ENCODE measurements around the gene DCX.

The DCX gene

DNA sequence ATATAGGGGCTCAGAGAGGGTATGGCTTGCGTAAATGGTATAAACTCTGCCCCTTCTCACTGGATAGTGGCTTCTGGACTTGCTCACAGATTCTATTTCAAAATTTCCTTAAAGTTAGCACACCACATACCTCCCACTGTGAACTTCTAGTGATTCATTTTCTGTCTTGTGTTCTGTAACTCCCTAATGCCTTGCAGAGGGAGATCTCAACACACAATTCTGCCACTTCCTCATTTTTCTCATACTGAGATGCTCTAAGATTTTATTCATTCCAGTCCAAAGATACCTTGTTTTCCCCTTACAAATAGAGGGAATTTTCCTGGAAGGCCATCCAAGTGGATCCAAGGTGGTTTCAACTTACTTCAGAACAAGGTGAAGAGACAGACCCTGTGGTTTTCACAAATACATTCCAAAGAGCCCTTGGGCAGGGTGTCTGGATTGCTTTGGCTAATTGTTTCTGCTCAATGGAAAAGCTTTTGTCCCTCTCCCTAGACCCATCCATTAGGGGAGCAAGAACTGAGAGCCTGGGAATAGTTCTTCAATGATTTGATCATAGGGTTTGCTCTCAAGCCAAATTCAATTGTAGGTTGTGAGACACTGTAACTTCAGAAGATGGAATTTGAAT is 89.6 kb downstream of the DCX start:
- no peak for FAIRE-seq
- TF ChIP-seq, protein P1, sequence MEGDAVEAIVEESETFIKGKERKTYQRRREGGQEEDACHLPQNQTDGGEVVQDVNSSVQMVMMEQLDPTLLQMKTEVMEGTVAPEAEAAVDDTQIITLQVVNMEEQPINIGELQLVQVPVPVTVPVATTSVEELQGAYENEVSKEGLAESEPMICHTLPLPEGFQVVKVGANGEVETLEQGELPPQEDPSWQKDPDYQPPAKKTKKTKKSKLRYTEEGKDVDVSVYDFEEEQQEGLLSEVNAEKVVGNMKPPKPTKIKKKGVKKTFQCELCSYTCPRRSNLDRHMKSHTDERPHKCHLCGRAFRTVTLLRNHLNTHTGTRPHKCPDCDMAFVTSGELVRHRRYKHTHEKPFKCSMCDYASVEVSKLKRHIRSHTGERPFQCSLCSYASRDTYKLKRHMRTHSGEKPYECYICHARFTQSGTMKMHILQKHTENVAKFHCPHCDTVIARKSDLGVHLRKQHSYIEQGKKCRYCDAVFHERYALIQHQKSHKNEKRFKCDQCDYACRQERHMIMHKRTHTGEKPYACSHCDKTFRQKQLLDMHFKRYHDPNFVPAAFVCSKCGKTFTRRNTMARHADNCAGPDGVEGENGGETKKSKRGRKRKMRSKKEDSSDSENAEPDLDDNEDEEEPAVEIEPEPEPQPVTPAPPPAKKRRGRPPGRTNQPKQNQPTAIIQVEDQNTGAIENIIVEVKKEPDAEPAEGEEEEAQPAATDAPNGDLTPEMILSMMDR (IDR thresholded peaks at IDR 0.05; ENCODE audit: insufficient read depth, missing control alignments): no peak
- DNase-seq (ENCODE audit: insufficient read length, low spot score): no peak

DNA sequence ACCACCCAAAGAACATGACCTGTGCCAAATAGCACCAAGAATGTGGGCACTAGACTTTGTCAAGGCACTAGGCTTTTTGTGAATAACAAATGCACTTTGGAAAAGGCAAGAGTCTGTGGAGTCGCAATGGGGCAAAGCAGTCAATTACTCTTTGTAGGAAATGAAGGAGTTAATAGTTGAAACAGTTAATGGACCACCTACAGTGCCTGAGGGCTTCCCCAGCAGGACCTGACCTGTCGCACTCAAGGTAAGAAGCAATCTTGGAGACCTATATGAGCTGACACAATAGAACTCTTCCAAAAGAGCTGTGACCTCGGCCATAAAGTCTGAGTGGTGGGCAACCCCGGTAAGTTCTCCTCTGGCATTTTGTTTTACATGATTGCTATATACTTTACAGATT is 92.5 kb downstream of the DCX start:
- TF ChIP-seq, protein P1 (IDR thresholded peaks at IDR 0.05; ENCODE audit: insufficient read depth, missing control alignments): no peak
- DNase-seq (ENCODE audit: insufficient read length, low spot score): no peak
- FAIRE-seq: no peak

DNA sequence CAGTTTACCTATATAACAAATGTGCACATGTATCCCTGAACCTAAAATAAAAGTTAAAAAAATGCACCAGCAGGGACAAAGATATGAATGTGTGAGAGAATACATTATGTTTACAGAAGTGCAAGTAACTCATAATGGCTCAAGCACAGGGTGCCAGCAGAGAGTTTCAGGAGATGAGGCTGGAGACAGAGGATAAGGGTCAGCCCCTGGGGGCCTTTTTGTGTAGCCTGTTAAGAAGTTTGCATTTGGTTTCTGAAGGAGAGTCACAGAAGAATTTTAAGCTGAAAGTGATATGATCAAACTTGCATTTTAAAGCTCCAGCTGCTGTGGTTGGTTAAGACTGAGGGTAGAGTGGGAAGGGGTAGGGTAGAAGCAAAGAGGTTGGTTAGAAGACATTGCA is 93.1 kb downstream of the DCX start:
- TF ChIP-seq, protein P1 (IDR thresholded peaks at IDR 0.05; ENCODE audit: insufficient read depth, missing control alignments): no peak
- FAIRE-seq (no peak), DNase-seq (ENCODE audit: insufficient read length, low spot score) (no peak)

DNA sequence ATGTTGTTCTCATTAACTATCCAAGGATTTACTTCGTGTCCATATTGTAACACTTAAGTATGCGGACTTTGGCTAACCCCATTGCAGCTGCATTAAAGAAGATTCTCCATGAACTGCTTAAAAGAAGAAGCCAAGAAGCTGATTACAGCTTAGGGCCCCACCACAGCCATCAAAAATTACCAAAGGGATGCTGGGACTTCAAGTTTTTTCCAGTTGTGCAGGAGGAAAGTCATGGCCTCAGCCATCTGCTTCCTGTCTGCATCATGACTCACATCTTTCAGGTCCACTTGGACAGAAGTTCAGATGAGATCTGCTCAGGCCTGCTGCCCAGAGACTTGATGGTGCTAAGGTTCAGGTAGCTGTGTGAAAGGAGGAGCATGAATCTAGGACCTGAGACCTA is 102.9 kb downstream of the DCX start:
- FAIRE-seq (no peak), DNase-seq (ENCODE audit: insufficient read length, low spot score) (no peak)

GRCh38 chrX:111308039-111308438 is 104.0 kb downstream of the DCX start:
- TF ChIP-seq, protein P1 (IDR thresholded peaks at IDR 0.05; ENCODE audit: insufficient read depth, missing control alignments): no peak
- peak; percentile 63 for FAIRE-seq
- no peak for DNase-seq (ENCODE audit: insufficient read length, low spot score)

More for the DNA sequence above, 102.9 kb downstream of the DCX start:
- TF ChIP-seq, protein P1 (IDR thresholded peaks at IDR 0.05; ENCODE audit: insufficient read depth, missing control alignments): no peak

DNA sequence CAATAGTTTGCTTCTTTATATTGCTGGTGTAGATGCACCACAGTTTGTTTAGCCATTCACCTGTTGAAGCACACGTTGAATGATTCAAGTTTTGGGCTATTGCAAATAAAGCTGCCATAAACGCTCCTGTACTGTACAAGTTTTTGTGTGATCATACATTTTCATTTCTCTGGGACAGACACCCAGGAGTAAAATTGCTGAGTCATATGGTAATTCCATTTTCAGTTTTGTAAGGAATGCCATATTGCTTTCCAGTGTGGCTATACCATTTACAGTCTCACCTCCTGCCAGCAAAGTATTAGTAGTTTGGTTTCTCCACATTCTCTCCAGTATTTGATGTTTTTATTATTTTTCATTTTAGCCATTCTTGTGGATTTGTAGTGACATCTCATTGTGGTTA is 109.7 kb downstream of the DCX start:
- no peak for FAIRE-seq
- DNase-seq (ENCODE audit: insufficient read length, low spot score): no peak
- TF ChIP-seq, protein P1 (IDR thresholded peaks at IDR 0.05; ENCODE audit: insufficient read depth, missing control alignments): no peak

- no peak for DNase-seq (ENCODE audit: insufficient read length, low spot score)
- no peak for FAIRE-seq
- TF ChIP-seq, protein P1 (IDR thresholded peaks at IDR 0.05; ENCODE audit: insufficient read depth, missing control alignments): no peak
These were observed 123.2 kb downstream of the DCX start for GRCh38 chrX:111288841-111289240.

Measured in D721Med (cell line).